Coronary artery (tissue), 2 donors: ENCODE measurements around the gene SGO2.

Source experiments
- DNase-seq: peaks from one replicate; pipeline ENCODE4 v3.0.0-alpha.2; 2017; ENCODE audit warnings: low spot score
- H3K27ac ChIP-seq, 2 donors: fragments of 200-600 bp; sonication (generic); one replicate each; pipeline ENCODE4 v1.5.1; 2016 to 2019
- H3K4me3 ChIP-seq: fragments of 200-600 bp; sonication (generic); 2 replicates; pipeline ENCODE4 v1.5.1; 2016; ENCODE audit warnings: mild to moderate bottlenecking, moderate library complexity
- TF ChIP-seq, protein P1 (sequence below): fragments of 200-600 bp; sonication (generic); IDR thresholded peaks from one replicate; pipeline ENCODE4 v1.5.1; 2019; ENCODE audit warnings: antibody characterized with exemption

Gene SGO2

DNA sequence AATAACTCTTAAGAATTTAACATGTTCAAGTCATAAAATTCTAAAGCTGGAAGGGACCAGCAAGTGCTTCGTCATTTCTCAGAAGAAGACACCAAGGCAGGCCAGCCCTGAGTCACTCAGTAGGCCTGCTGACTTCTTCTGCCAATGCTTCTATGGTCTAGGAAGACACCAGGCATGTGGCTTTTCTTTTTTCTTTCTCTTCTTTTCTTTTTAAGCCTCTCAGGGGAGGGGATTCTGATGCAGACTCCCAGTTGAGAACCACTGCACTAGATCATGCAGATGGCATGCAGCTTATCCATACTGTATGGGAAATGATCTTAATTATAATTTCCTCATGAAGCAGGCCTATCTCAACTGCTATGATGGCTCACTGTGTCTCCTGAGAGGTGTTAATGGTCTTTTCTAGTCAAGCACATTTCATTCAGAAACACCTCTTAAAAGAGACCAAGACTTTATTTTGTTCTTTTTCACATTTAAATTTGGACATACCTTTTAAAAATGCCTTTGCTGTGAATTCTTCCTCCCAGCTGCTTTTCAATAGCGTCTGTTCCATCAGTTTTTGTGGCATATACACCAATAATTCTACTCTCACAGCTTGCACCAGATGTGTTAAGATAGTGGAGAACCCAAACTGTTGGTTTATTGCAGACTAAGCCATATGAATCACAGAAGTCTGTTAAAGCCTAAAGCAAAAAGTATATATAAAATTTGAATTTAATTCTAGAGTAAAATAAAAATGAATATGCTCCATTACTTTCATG is 27.4 kb upstream of the SGO2 start:
- TF ChIP-seq, protein P1, sequence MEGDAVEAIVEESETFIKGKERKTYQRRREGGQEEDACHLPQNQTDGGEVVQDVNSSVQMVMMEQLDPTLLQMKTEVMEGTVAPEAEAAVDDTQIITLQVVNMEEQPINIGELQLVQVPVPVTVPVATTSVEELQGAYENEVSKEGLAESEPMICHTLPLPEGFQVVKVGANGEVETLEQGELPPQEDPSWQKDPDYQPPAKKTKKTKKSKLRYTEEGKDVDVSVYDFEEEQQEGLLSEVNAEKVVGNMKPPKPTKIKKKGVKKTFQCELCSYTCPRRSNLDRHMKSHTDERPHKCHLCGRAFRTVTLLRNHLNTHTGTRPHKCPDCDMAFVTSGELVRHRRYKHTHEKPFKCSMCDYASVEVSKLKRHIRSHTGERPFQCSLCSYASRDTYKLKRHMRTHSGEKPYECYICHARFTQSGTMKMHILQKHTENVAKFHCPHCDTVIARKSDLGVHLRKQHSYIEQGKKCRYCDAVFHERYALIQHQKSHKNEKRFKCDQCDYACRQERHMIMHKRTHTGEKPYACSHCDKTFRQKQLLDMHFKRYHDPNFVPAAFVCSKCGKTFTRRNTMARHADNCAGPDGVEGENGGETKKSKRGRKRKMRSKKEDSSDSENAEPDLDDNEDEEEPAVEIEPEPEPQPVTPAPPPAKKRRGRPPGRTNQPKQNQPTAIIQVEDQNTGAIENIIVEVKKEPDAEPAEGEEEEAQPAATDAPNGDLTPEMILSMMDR: no peak
- H3K4me3 ChIP-seq: no peak overlapping the region
- DNase-seq: no peak
- no peak overlapping the region for H3K27ac ChIP-seq

DNA sequence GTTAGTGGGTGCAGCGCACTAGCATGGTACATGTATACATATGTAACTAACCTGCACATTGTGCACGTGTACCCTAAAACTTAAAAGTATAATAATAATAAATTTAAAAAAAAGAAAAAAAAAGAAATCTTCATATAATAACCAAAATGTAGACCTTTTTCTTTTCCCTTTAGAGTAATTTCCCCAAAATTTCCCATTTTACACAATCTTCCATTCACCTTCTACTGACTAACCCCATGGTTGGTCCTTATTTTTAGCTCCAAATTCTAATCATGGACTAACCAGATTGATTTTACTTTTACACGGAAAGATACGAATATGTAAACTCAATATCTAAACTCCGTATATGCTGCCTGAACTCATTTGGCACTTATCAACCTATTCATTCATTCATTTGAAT is 23.8 kb upstream of the SGO2 start:
- H3K4me3 ChIP-seq: no peak overlapping the region
- TF ChIP-seq, protein P1: no peak
- no peak overlapping the region for H3K27ac ChIP-seq
- DNase-seq: no peak

DNA sequence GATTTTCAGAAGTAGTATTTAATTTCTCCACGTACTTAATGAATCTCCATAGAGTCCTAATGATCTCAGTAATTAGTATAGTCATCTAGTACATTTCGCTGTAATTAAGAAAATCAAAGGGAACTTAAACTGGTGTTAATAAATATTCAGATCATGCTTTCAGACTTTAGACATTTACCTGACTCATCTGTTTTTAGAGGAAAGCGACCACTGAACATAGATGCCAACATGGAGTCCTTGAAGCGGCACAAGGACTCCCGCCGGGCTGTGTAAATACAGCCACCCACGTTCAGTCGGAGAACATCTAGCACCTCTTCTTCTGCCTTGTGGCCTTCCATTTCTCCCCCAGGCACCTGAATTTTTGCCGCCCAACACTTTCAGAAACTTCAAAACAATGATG is 19.3 kb upstream of the SGO2 start:
- Histone ChIP-seq H3K27ac (no peak overlapping the region), H3K4me3 (no peak overlapping the region)
- TF ChIP-seq, protein P1: no peak
- no peak for DNase-seq

DNA sequence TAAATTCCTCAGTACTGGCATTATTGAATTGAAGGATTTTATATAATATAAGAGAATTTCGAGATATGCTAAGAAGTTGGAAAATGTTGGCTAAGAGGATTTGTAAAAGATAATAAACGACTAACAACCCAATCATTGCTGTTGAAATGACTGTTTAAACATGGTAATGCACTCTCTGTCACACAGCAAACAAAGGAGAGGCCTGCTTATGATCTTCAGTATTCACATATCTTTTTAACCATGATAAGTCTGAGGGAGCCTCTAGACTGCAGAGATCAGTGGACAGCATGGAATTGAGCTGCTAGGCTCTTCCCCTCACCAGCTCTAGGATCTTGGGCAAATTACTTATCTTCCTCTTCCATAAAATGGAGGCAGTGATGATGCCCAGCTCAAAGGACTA is 18.8 kb upstream of the SGO2 start:
- Histone ChIP-seq H3K4me3 (no peak overlapping the region), H3K27ac (no peak overlapping the region)
- TF ChIP-seq, protein P1: no peak
- no peak for DNase-seq

DNA sequence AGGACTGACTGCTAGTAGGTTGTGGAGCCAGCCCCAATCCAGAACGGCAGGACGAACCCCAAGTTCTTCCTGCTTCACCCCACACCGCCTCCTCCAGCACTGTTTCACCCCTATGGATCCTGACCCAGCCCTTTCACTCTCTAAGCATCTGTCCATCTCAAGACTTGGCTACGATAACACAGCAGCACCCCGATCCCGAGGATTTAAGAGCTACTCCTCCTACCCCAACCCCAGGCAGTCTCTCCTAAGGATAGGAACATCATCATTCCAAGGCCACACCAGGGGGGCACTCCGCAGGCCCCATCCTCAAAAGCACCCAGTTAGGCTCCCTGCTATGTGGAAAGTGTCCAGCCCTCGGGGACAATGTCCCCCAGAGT is 16.8 kb upstream of the SGO2 start:
- H3K27ac ChIP-seq: peak overlapping the region; percentile 30 to 87
- peak; percentile 75 for DNase-seq
- TF ChIP-seq, protein P1: no peak

DNA sequence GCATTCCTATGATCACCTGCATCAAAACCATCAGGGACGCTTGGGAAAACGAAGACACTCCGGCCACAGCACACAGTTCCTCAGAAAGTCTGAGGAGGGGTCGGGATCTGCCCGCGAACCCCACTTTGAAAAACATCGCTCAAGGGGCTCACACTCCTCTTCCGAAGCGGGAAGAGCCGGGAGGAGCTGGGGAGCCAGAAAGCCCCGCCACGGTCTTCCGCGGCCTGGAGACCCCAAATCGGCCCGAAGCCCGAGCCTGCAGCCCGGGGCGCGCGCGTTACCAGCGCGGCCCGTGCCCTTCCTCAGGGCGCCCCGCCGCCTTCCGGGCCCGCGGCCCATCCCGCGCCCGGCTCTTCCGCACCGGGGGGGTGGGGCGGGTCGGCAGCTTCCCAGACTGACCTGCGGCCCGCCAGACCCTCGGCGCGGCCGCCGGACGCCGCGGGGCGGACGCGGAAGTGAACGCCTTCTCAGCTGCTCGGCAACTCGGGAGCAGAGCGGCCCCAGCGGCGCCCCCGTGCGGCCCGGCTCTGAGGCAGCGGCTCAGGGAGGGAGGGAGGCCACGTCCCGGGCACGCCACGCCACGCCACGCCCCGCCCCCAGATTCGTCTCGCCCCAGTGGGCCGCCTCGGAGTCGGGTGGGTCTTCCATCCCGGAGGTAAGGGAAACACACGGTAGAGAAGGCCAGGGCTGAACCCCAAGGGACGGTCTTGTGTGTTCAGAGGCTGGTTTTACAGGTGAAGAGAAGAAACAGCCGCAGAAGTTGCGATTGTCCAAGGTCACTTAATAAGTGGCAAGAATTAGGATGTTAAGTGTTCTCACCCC is 16.2 kb upstream of the SGO2 start, which contains the start of gene KCTD18:
Gene KCTD18, minus strand, starts transcription at position 457 of the 822 bp plus-strand sequence. CDS start 3,052 bp downstream, outside the sequence.
- Histone ChIP-seq H3K27ac (peak within 1 kb of the TSS; percentile 30 to 87), H3K4me3 (peak within 1 kb of the TSS; percentile 85)
- DNase-seq: peak; percentile 92
- TF ChIP-seq, protein P1: peak; percentile 80

More for the DNA sequence above, 16.8 kb upstream of the SGO2 start:
- H3K4me3 ChIP-seq: peak overlapping the region; percentile 85
